ENCODE measurements around the gene DAB2.

DAB2 gene

DNA sequence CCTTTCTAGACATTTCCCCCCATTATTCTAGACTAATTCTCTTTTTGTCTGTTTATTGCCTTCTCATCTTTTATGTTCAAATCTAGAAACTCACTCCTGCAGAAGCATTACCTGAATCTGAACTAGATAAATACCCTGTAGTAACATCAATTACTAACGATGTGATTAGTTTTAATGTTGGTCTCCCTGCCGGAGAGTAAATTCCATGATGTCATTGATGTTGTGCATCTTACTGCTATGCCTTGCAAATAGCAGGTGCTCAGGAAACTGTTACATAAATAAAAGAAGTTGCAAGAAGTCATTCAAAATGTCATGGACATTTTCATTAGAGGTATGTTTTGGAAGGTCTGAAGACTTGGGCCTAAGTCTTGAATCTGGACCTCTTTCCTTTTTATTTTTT lies 37.5 kb downstream of the DAB2 start:
- TF ChIP-seq, protein P1, sequence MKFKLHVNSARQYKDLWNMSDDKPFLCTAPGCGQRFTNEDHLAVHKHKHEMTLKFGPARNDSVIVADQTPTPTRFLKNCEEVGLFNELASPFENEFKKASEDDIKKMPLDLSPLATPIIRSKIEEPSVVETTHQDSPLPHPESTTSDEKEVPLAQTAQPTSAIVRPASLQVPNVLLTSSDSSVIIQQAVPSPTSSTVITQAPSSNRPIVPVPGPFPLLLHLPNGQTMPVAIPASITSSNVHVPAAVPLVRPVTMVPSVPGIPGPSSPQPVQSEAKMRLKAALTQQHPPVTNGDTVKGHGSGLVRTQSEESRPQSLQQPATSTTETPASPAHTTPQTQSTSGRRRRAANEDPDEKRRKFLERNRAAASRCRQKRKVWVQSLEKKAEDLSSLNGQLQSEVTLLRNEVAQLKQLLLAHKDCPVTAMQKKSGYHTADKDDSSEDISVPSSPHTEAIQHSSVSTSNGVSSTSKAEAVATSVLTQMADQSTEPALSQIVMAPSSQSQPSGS (tag by site-specific recombination; IDR thresholded peaks at IDR 0.05; ENCODE audit: low read depth): peak; percentile 54
- TF ChIP-seq OSR2 (tag by site-specific recombination; IDR thresholded peaks at IDR 0.05): no peak
- POLR2A ChIA-PET: no interaction called here
- H3K36me3 ChIP-seq (ENCODE audit: control insufficient read depth in 2 of 2, insufficient read depth in 1 of 2, low read length in 2 of 2): peaks cover 3 to 38% of the 10 kb centered on the region in 2 experiments
- H3K27ac ChIP-seq (ENCODE audit: extremely low read depth, low read depth, low read length): no peak overlapping the region
- H3K9me3 ChIP-seq (ENCODE audit: control insufficient read depth, insufficient read depth, low read depth, low read length): no peaks in the 10 kb centered on the region
- no peak overlapping the region for H3K4me3 ChIP-seq (ENCODE audit: low read depth, low read length)
- H3K4me1 ChIP-seq (ENCODE audit: control insufficient read depth, insufficient read depth, low read length): no peaks in the 10 kb centered on the region
- CTCF ChIA-PET: interaction anchor here (1.7 kb wide), 1 partner anchor 11 kb away, joined by 12 read pairs; no protein-coding TSS in a partner anchor

DNA sequence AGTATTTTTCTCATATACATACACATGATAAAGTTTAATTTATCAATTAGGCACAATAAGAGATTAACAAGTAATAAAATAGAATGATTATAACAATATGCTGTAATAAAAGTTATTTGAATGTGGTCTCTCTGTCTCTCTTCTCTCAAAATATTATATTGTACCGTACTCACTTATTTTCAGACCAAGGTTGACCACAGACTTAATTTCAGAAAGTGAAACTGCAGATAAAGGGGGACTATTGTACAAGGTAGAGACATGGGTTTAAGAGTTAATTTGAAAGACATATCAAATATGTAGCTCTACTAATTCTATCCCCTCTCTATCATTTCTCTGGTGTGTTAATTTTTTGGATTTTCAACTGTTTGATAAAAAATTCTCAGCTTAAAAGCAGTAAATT lies 40.5 kb downstream of the DAB2 start:
- CTCF ChIA-PET: interaction anchor here (0.6 to 5.4 kb wide), 4 partner anchors 8 to 186 kb away, joined by 4 to 35 read pairs (median 7); no protein-coding TSS in a partner anchor
- POLR2A ChIA-PET: no interaction called here
- Histone ChIP-seq H3K9me3 (ENCODE audit: control insufficient read depth, insufficient read depth, low read depth, low read length) (no peaks in the 10 kb centered on the region), H3K36me3 (ENCODE audit: control insufficient read depth in 2 of 2, insufficient read depth in 1 of 2, low read length in 2 of 2) (peaks cover 3 to 35% of the 10 kb centered on the region in 2 experiments), H3K4me3 (ENCODE audit: low read depth, low read length) (no peak overlapping the region), H3K4me1 (ENCODE audit: control insufficient read depth, insufficient read depth, low read length) (no peaks in the 10 kb centered on the region), H3K27ac (ENCODE audit: extremely low read depth, low read depth, low read length) (no peak overlapping the region)
- TF ChIP-seq, protein P2, sequence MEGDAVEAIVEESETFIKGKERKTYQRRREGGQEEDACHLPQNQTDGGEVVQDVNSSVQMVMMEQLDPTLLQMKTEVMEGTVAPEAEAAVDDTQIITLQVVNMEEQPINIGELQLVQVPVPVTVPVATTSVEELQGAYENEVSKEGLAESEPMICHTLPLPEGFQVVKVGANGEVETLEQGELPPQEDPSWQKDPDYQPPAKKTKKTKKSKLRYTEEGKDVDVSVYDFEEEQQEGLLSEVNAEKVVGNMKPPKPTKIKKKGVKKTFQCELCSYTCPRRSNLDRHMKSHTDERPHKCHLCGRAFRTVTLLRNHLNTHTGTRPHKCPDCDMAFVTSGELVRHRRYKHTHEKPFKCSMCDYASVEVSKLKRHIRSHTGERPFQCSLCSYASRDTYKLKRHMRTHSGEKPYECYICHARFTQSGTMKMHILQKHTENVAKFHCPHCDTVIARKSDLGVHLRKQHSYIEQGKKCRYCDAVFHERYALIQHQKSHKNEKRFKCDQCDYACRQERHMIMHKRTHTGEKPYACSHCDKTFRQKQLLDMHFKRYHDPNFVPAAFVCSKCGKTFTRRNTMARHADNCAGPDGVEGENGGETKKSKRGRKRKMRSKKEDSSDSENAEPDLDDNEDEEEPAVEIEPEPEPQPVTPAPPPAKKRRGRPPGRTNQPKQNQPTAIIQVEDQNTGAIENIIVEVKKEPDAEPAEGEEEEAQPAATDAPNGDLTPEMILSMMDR (tag by site-specific recombination; IDR thresholded peaks at IDR 0.05): no peak
- TF ChIP-seq SALL2 (tag by site-specific recombination; IDR thresholded peaks at IDR 0.05; ENCODE audit: borderline replicate concordance) (no peak), HOXC10 (CRISPR knock-in tag; IDR thresholded peaks at IDR 0.05) (no peak), KLF10 (tag by site-specific recombination; IDR thresholded peaks at IDR 0.05) (no peak), ZNF529 (tag by site-specific recombination; IDR thresholded peaks at IDR 0.05; ENCODE audit: insufficient replicate concordance) (no peak), ZSCAN23 (tag by site-specific recombination; IDR thresholded peaks at IDR 0.05) (no peak), ZSCAN30 (tag by site-specific recombination; IDR thresholded peaks at IDR 0.05) (no peak), ZNF623 (tag by site-specific recombination; IDR thresholded peaks at IDR 0.05) (no peak), ZNF558 (tag by site-specific recombination; IDR thresholded peaks at IDR 0.05) (no peak), YY2 (tag by site-specific recombination; IDR thresholded peaks at IDR 0.05) (no peak), ZNF19 (tag by site-specific recombination; IDR thresholded peaks at IDR 0.05; ENCODE audit: low read depth) (no peak), ZNF274 (IDR thresholded peaks at IDR 0.05; ENCODE audit: low read length) (no peak), ZNF274 (tag by site-specific recombination; IDR thresholded peaks at IDR 0.05; ENCODE audit: borderline replicate concordance) (no peak), YY1 (tag by site-specific recombination; IDR thresholded peaks at IDR 0.05) (no peak)
- TF ChIP-seq, protein P3, sequence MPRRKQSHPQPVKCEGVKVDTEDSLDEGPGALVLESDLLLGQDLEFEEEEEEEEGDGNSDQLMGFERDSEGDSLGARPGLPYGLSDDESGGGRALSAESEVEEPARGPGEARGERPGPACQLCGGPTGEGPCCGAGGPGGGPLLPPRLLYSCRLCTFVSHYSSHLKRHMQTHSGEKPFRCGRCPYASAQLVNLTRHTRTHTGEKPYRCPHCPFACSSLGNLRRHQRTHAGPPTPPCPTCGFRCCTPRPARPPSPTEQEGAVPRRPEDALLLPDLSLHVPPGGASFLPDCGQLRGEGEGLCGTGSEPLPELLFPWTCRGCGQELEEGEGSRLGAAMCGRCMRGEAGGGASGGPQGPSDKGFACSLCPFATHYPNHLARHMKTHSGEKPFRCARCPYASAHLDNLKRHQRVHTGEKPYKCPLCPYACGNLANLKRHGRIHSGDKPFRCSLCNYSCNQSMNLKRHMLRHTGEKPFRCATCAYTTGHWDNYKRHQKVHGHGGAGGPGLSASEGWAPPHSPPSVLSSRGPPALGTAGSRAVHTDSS (tag by site-specific recombination; IDR thresholded peaks at IDR 0.05): no peak
- TF ChIP-seq, protein P4, sequence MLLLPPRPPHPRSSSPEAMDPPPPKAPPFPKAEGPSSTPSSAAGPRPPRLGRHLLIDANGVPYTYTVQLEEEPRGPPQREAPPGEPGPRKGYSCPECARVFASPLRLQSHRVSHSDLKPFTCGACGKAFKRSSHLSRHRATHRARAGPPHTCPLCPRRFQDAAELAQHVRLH (tag by site-specific recombination; IDR thresholded peaks at IDR 0.05): no peak
- TF ChIP-seq, protein P5, sequence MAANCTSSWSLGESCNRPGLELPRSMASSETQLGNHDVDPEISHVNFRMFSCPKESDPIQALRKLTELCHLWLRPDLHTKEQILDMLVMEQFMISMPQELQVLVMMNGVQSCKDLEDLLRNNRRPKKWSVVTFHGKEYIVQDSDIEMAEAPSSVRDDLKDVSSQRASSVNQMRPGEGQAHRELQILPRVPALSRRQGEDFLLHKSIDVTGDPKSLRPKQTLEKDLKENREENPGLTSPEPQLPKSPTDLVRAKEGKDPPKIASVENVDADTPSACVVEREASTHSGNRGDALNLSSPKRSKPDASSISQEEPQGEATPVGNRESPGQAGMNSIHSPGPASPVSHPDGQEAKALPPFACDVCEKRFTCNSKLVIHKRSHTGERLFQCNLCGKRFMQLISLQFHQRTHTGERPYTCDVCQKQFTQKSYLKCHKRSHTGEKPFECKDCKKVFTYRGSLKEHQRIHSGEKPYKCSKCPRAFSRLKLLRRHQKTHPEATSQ (tag by site-specific recombination; IDR thresholded peaks at IDR 0.05): no peak
- TF ChIP-seq, protein P6, sequence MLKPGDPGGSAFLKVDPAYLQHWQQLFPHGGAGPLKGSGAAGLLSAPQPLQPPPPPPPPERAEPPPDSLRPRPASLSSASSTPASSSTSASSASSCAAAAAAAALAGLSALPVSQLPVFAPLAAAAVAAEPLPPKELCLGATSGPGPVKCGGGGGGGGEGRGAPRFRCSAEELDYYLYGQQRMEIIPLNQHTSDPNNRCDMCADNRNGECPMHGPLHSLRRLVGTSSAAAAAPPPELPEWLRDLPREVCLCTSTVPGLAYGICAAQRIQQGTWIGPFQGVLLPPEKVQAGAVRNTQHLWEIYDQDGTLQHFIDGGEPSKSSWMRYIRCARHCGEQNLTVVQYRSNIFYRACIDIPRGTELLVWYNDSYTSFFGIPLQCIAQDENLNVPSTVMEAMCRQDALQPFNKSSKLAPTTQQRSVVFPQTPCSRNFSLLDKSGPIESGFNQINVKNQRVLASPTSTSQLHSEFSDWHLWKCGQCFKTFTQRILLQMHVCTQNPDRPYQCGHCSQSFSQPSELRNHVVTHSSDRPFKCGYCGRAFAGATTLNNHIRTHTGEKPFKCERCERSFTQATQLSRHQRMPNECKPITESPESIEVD (tag by site-specific recombination; IDR thresholded peaks at IDR 0.05): no peak
- TF ChIP-seq, protein P7, sequence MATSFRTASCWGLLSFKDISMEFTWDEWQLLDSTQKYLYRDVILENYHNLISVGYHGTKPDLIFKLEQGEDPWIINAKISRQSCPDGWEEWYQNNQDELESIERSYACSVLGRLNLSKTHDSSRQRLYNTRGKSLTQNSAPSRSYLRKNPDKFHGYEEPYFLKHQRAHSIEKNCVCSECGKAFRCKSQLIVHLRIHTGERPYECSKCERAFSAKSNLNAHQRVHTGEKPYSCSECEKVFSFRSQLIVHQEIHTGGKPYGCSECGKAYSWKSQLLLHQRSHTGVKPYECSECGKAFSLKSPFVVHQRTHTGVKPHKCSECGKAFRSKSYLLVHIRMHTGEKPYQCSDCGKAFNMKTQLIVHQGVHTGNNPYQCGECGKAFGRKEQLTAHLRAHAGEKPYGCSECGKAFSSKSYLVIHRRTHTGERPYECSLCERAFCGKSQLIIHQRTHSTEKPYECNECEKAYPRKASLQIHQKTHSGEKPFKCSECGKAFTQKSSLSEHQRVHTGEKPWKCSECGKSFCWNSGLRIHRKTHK (tag by site-specific recombination; IDR thresholded peaks at IDR 0.05): no peak

All from HEK293 (cell line).